ENCODE data around the gene NOSTRIN.
"Not testable (repeated sequence)": the region's sequence is repeated elsewhere in the genome, so short reads cannot be mapped to it uniquely, and the experiment has no call there.

The NOSTRIN gene

GRCh38 chr2:168766600-168766999, 35.8 kb upstream of the NOSTRIN start:
- no peak overlapping the region for H3K4me3 ChIP-seq (ENCODE audit: low read depth, low read length)
- DNase-seq (ENCODE audit: low read depth): no peak
- no peak for TF ChIP-seq POLR2A (IDR thresholded peaks at IDR 0.05; ENCODE audit: extremely low read depth, insufficient read length)
- TF ChIP-seq MYC (IDR thresholded peaks at IDR 0.05; ENCODE audit: low read depth, low read length): no peak
- TF ChIP-seq CTCF (IDR thresholded peaks at IDR 0.05; ENCODE audit: low read depth, low read length): no peak
- TF ChIP-seq MAX (IDR thresholded peaks at IDR 0.05; ENCODE audit: low read depth, low read length): no peak

GRCh38 chr2:168767258-168767657, 35.2 kb upstream of the NOSTRIN start:
- H3K4me3 ChIP-seq (ENCODE audit: low read depth, low read length): no peak overlapping the region
- TF ChIP-seq MAX (IDR thresholded peaks at IDR 0.05; ENCODE audit: low read depth, low read length) (no peak), POLR2A (IDR thresholded peaks at IDR 0.05; ENCODE audit: extremely low read depth, insufficient read length) (no peak), CTCF (IDR thresholded peaks at IDR 0.05; ENCODE audit: low read depth, low read length) (no peak), MYC (IDR thresholded peaks at IDR 0.05; ENCODE audit: low read depth, low read length) (no peak)
- no peak for DNase-seq (ENCODE audit: low read depth)

- not testable (repeated sequence) for DNase-seq (ENCODE audit: low read depth); H3K4me3 ChIP-seq (ENCODE audit: low read depth, low read length)
Measured at GRCh38 chr2:168768357-168768756, 34.1 kb upstream of the NOSTRIN start.

GRCh38 chr2:168770796-168771195, 31.6 kb upstream of the NOSTRIN start:
- H3K4me3 ChIP-seq (ENCODE audit: low read depth, low read length): no peak overlapping the region

GRCh38 chr2:168772704-168773103, 29.7 kb upstream of the NOSTRIN start:
- DNase-seq (ENCODE audit: low read depth): no peak
- no peak overlapping the region for H3K4me3 ChIP-seq (ENCODE audit: low read depth, low read length)
- no peak for TF ChIP-seq POLR2A (IDR thresholded peaks at IDR 0.05; ENCODE audit: extremely low read depth, insufficient read length)
- TF ChIP-seq CTCF (IDR thresholded peaks at IDR 0.05; ENCODE audit: low read depth, low read length): no peak
- no peak for TF ChIP-seq MAX (IDR thresholded peaks at IDR 0.05; ENCODE audit: low read depth, low read length)

More at GRCh38 chr2:168770796-168771195, 31.6 kb upstream of the NOSTRIN start:
- no peak for DNase-seq (ENCODE audit: low read depth)
- TF ChIP-seq MAX (IDR thresholded peaks at IDR 0.05; ENCODE audit: low read depth, low read length) (no peak), CTCF (IDR thresholded peaks at IDR 0.05; ENCODE audit: low read depth, low read length) (no peak), MYC (IDR thresholded peaks at IDR 0.05; ENCODE audit: low read depth, low read length) (no peak), POLR2A (IDR thresholded peaks at IDR 0.05; ENCODE audit: extremely low read depth, insufficient read length) (no peak)

- TF ChIP-seq MAX (IDR thresholded peaks at IDR 0.05; ENCODE audit: low read depth, low read length): no peak
- no peak for TF ChIP-seq MYC (IDR thresholded peaks at IDR 0.05; ENCODE audit: low read depth, low read length)
- TF ChIP-seq POLR2A (IDR thresholded peaks at IDR 0.05; ENCODE audit: extremely low read depth, insufficient read length): no peak
- TF ChIP-seq CTCF (IDR thresholded peaks at IDR 0.05; ENCODE audit: low read depth, low read length): no peak
- H3K4me3 ChIP-seq (ENCODE audit: low read depth, low read length): no peak overlapping the region
- DNase-seq (ENCODE audit: low read depth): no peak
Measured at GRCh38 chr2:168773128-168773527, 29.3 kb upstream of the NOSTRIN start.
